SH-SY5Y (cell line): ENCODE data around the gene LTB4R.

Experiments used
- GATA2 ChIP-seq: IDR thresholded peaks from 2 replicates; pipeline ENCODE4 v1.6.1; 2011; ENCODE audit warnings: mild to moderate bottlenecking, low read depth, low read length
- GATA3 ChIP-seq: IDR thresholded peaks from 2 replicates; pipeline ENCODE4 v1.6.1; 2011; ENCODE audit warnings: low read depth, mild to moderate bottlenecking, low read length, moderate library complexity

- no peak for TF ChIP-seq GATA3
- no peak for TF ChIP-seq GATA2
Observed at GRCh38 chr14:24309538-24310264, 1.6 kb upstream of the LTB4R start, which contains the start of gene LTB4R2.
